Vagina (tissue), 2 donors: Measurements from ENCODE around the gene CFTR.

Experiments used
- CTCF ChIP-seq, 3 experiments: fragments of 450-650 bp in 2 of 3; fragments of 200-600 bp in 1 of 3; sonication (generic) in 1 of 3; IDR thresholded peaks; one replicate each; pipeline ENCODE4 v1.5.1; 2017 to 2019; ENCODE audit warnings: antibody characterized with exemption in 3 of 3, mild to moderate bottlenecking in 2 of 3, moderate library complexity in 2 of 3
- POLR2A ChIP-seq, 2 donors: fragments of 450-650 bp; IDR thresholded peaks; one replicate each; pipeline ENCODE4 v1.6.1; 2017; ENCODE audit warnings: antibody characterized with exemption in 2 of 2, mild to moderate bottlenecking in 2 of 2, moderate library complexity in 2 of 2

DNA sequence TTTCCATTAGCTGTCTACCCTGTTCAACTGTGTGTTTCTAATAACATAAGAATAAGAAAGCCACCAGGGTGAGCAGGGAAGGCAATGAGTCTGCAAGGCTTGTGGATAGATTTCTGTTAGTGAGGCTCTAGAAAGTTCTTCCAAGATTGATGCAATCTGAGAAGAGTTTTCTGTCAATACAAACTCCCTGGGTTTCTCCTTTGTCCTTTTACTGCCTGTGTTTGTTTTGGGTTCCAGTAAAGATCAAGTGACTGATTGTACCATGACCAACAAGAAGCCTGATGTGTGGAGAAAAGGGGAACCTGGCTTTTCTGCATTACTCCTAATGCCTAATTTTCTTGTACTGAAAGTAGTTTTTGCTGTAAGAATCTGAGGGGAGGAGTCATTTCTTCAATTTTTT lies 139.9 kb downstream of the CFTR start:
- no peak for TF ChIP-seq CTCF (IDR thresholded peaks at IDR 0.05)
- TF ChIP-seq POLR2A (IDR thresholded peaks at IDR 0.05) = no peak
